Mammary epithelial cell (primary cell): ENCODE data around the gene TXNRD1.

Experiments used
- EZH2 ChIP-seq: IDR thresholded peaks from 2 replicates; pipeline ENCODE4 v1.6.1; 2012; ENCODE audit warnings: low read length, inconsistent platforms, borderline replicate concordance
- TF ChIP-seq, protein P1 (sequence below), 2 donors: IDR thresholded peaks in 1 of 2; conservative IDR thresholded peaks in 1 of 2; 2 replicates each; pipeline ENCODE4 v1.5.1; 2011 to 2012; ENCODE audit warnings: inconsistent platforms in 2 of 2, low read length in 2 of 2, mild to moderate bottlenecking in 2 of 2, control low read depth in 1 of 2, low read depth in 1 of 2; ENCODE audit not compliant: insufficient read depth in 1 of 2; ENCODE audit errors: extremely low read depth in 1 of 2

GRCh38 chr12:104317538-104318210, 102.1 kb downstream of the TXNRD1 start:
- TF ChIP-seq, protein P1, sequence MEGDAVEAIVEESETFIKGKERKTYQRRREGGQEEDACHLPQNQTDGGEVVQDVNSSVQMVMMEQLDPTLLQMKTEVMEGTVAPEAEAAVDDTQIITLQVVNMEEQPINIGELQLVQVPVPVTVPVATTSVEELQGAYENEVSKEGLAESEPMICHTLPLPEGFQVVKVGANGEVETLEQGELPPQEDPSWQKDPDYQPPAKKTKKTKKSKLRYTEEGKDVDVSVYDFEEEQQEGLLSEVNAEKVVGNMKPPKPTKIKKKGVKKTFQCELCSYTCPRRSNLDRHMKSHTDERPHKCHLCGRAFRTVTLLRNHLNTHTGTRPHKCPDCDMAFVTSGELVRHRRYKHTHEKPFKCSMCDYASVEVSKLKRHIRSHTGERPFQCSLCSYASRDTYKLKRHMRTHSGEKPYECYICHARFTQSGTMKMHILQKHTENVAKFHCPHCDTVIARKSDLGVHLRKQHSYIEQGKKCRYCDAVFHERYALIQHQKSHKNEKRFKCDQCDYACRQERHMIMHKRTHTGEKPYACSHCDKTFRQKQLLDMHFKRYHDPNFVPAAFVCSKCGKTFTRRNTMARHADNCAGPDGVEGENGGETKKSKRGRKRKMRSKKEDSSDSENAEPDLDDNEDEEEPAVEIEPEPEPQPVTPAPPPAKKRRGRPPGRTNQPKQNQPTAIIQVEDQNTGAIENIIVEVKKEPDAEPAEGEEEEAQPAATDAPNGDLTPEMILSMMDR (conservative IDR thresholded peaks at IDR 0.05 in 1 of 2, IDR thresholded peaks at IDR 0.05 in 1 of 2; ENCODE audit: extremely low read depth in 1 of 2, insufficient read depth in 1 of 2, low read depth in 1 of 2, low read length in 2 of 2): no peak
- no peak for TF ChIP-seq EZH2
